Astrocyte (in vitro differentiated cells and primary cell): Measurements from ENCODE around the gene UTY. TPM values are rescaled to one million over a fixed set of nuclear protein-coding genes. Genes with fewer than 3 reads are reported as not detected.
A peak's percentile ranks its signal among the peaks of the same experiment; 100 is the strongest.

ENCODE experiments used
- DNase-seq: peaks from one replicate; pipeline ENCODE4 v3.0.0-alpha.2; 2010; ENCODE audit warnings: low read depth
- FAIRE-seq: peaks from 2 replicates; lab custom pipeline; 2011; peaks lifted over from hg19 to GRCh38; lab: Jason Lieb, UNC
- H2AFZ ChIP-seq: 2 replicates; pipeline ENCODE4 v1.6.0; 2012; ENCODE audit warnings: low read depth, low read length, inconsistent platforms
- H3K27ac ChIP-seq: 2 replicates; pipeline ENCODE4 v1.5.1; 2011; ENCODE audit warnings: low read depth, low read length, inconsistent platforms
- H3K27me3 ChIP-seq: 2 replicates; pipeline ENCODE4 v1.6.0; 2011; ENCODE audit warnings: low read length, inconsistent platforms; ENCODE audit not compliant: insufficient read depth
- H3K36me3 ChIP-seq: 2 replicates; pipeline ENCODE4 v1.5.1; 2011; ENCODE audit warnings: low read length, inconsistent platforms; ENCODE audit not compliant: insufficient read depth
- H3K4me1 ChIP-seq: 2 replicates; pipeline ENCODE4 v1.5.1; 2011; ENCODE audit warnings: low read length, inconsistent platforms; ENCODE audit not compliant: insufficient read depth
- H3K4me2 ChIP-seq: 2 replicates; pipeline ENCODE4 v1.6.0; 2012; ENCODE audit warnings: low read length, inconsistent platforms
- H3K4me3 ChIP-seq: 2 replicates; pipeline ENCODE4 v1.5.1; 2011; ENCODE audit warnings: low read depth, mild to moderate bottlenecking, low read length, inconsistent platforms; ENCODE audit not compliant: insufficient read depth
- H3K79me2 ChIP-seq: 2 replicates; pipeline ENCODE4 v1.6.0; 2012; ENCODE audit warnings: mild to moderate bottlenecking, low read length, inconsistent platforms; ENCODE audit not compliant: insufficient read depth
- H3K9ac ChIP-seq: 2 replicates; pipeline ENCODE4 v1.6.0; 2012; ENCODE audit warnings: mild to moderate bottlenecking, low read length, inconsistent platforms
- H3K9me3 ChIP-seq: 2 replicates; pipeline ENCODE4 v1.5.1; 2012; ENCODE audit warnings: low read depth, mild to moderate bottlenecking, low read length, inconsistent platforms; ENCODE audit not compliant: insufficient read depth
- H4K20me1 ChIP-seq: 2 replicates; pipeline ENCODE4 v1.6.0; 2012; ENCODE audit warnings: low read length, inconsistent platforms; ENCODE audit not compliant: insufficient read depth
- H3K27ac Mint-ChIP-seq: one replicate; pipeline ENCODE4 v1.8.0; 2021; ENCODE audit warnings: mild to moderate bottlenecking, mixed read lengths; ENCODE audit not compliant: unreplicated experiment
- H3K27me3 Mint-ChIP-seq: one replicate; pipeline ENCODE4 v1.8.0; 2021; ENCODE audit warnings: low read depth, mixed read lengths; ENCODE audit not compliant: unreplicated experiment
- H3K36me3 Mint-ChIP-seq: one replicate; pipeline ENCODE4 v1.8.0; 2021; ENCODE audit warnings: low read depth, mixed read lengths; ENCODE audit not compliant: unreplicated experiment
- H3K4me1 Mint-ChIP-seq: one replicate; pipeline ENCODE4 v1.8.0; 2021; ENCODE audit warnings: low read depth, mixed read lengths; ENCODE audit not compliant: unreplicated experiment
- H3K4me3 Mint-ChIP-seq: one replicate; pipeline ENCODE4 v1.8.0; 2021; ENCODE audit warnings: mild to moderate bottlenecking, moderate library complexity, mixed read lengths; ENCODE audit not compliant: unreplicated experiment
- H3K9me3 Mint-ChIP-seq: one replicate; pipeline ENCODE4 v1.8.0; 2021; ENCODE audit warnings: mild to moderate bottlenecking, mixed read lengths; ENCODE audit not compliant: unreplicated experiment
- EZH2 ChIP-seq: IDR thresholded peaks from 2 replicates; pipeline ENCODE4 v1.6.1; 2012; ENCODE audit warnings: mild to moderate bottlenecking, low read length, inconsistent platforms; ENCODE audit not compliant: insufficient read depth
- total RNA-seq: library from RNA; stranded (reverse); gene quantifications from 2 replicates; pipeline ENCODE4 v1.2.1, GENCODE V29; 2021
- TF ChIP-seq, protein P1 (sequence below): IDR thresholded peaks from 2 replicates; pipeline ENCODE4 v1.5.1; 2011; ENCODE audit warnings: low read depth, mild to moderate bottlenecking, inconsistent platforms, low read length, moderate library complexity; ENCODE audit not compliant: insufficient read depth

Gene UTY
- total RNA-seq, 1 donor from 2014 or later: 14.9 TPM

- DNase-seq (no peak), FAIRE-seq (no peak)
- Histone ChIP-seq H3K4me2 (no peak overlapping the region), H3K27me3 (no peaks in the 10 kb centered on the region), H3K36me3 (no peaks in the 10 kb centered on the region), H2AFZ (no peak overlapping the region), H3K9me3 (no peaks in the 10 kb centered on the region), H4K20me1 (peaks cover 21% of the 10 kb centered on the region), H3K4me3 (no peak overlapping the region), H3K79me2 (no peaks in the 10 kb centered on the region), H3K27ac (no peak overlapping the region), H3K9ac (no peak overlapping the region), H3K4me1 (no peaks in the 10 kb centered on the region)
- peaks cover 3% of the 10 kb centered on the region for H3K36me3 Mint-ChIP-seq
- H3K4me1 Mint-ChIP-seq: peaks cover 1% of the 10 kb centered on the region
- H3K4me3 Mint-ChIP-seq: no peak overlapping the region
- no peaks in the 10 kb centered on the region for H3K27me3 Mint-ChIP-seq
- TF ChIP-seq EZH2: no peak
- TF ChIP-seq, protein P1, sequence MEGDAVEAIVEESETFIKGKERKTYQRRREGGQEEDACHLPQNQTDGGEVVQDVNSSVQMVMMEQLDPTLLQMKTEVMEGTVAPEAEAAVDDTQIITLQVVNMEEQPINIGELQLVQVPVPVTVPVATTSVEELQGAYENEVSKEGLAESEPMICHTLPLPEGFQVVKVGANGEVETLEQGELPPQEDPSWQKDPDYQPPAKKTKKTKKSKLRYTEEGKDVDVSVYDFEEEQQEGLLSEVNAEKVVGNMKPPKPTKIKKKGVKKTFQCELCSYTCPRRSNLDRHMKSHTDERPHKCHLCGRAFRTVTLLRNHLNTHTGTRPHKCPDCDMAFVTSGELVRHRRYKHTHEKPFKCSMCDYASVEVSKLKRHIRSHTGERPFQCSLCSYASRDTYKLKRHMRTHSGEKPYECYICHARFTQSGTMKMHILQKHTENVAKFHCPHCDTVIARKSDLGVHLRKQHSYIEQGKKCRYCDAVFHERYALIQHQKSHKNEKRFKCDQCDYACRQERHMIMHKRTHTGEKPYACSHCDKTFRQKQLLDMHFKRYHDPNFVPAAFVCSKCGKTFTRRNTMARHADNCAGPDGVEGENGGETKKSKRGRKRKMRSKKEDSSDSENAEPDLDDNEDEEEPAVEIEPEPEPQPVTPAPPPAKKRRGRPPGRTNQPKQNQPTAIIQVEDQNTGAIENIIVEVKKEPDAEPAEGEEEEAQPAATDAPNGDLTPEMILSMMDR: no peak
- H3K27ac Mint-ChIP-seq: no peak overlapping the region
- H3K9me3 Mint-ChIP-seq: no peaks in the 10 kb centered on the region
Measured at GRCh38 chrY:13443146-13443545, 36.7 kb downstream of the UTY start.

DNA sequence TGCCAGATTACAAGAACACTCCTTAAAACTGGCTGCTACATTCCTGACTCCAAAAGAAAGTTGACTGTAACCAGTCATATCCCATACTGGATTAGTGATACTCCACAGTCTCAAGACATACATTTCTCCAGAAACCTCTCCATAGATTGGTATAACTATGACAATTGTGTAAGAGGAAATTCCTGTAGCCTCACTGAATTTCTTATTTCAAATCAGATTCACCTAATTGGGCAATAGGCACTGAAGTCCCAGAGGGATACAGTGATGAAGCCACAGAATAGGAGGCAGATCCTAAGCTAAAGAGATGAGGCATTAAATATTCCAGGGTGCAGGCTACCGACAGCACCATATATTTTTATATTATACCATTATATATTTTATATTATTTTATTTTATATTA, 39.0 kb downstream of the UTY start:
- H3K27me3 Mint-ChIP-seq: no peaks in the 10 kb centered on the region
- peaks cover 34% of the 10 kb centered on the region for H4K20me1 ChIP-seq
- no peaks in the 10 kb centered on the region for H3K9me3 Mint-ChIP-seq
- H3K9me3 ChIP-seq: no peaks in the 10 kb centered on the region
- no peak overlapping the region for H3K27ac ChIP-seq
- DNase-seq (no peak), FAIRE-seq (no peak)
- peaks cover 7% of the 10 kb centered on the region for H3K4me1 Mint-ChIP-seq
- H3K4me3 ChIP-seq: no peak overlapping the region
- no peak overlapping the region for H3K9ac ChIP-seq
- no peak overlapping the region for H3K27ac Mint-ChIP-seq
- H3K36me3 ChIP-seq: no peaks in the 10 kb centered on the region
- TF ChIP-seq, protein P1: no peak
- no peak for TF ChIP-seq EZH2
- no peaks in the 10 kb centered on the region for H3K27me3 ChIP-seq
- H3K4me2 ChIP-seq: no peak overlapping the region
- H2AFZ ChIP-seq: no peak overlapping the region
- no peak overlapping the region for H3K4me3 Mint-ChIP-seq
- peaks cover 3% of the 10 kb centered on the region for H3K36me3 Mint-ChIP-seq
- peaks cover 6% of the 10 kb centered on the region for H3K79me2 ChIP-seq
- H3K4me1 ChIP-seq: no peaks in the 10 kb centered on the region

GRCh38 chrY:13435968-13436937, 43.6 kb downstream of the UTY start:
- H3K9me3 Mint-ChIP-seq: peaks cover 2% of the 10 kb centered on the region
- Histone ChIP-seq H3K9ac (no peak overlapping the region), H3K27me3 (no peaks in the 10 kb centered on the region), H3K36me3 (no peaks in the 10 kb centered on the region), H3K4me1 (no peaks in the 10 kb centered on the region), H4K20me1 (peaks cover 41% of the 10 kb centered on the region), H2AFZ (no peak overlapping the region), H3K4me3 (no peak overlapping the region), H3K79me2 (peaks cover 39% of the 10 kb centered on the region), H3K4me2 (no peak overlapping the region), H3K27ac (no peak overlapping the region), H3K9me3 (no peaks in the 10 kb centered on the region)
- H3K27me3 Mint-ChIP-seq: no peaks in the 10 kb centered on the region
- TF ChIP-seq EZH2: no peak
- TF ChIP-seq, protein P1: peak; percentile 28
- FAIRE-seq (no peak), DNase-seq (no peak)
- peak overlapping the region; percentile 93 for H3K27ac Mint-ChIP-seq
- H3K4me1 Mint-ChIP-seq: peaks cover 20% of the 10 kb centered on the region
- no peak overlapping the region for H3K4me3 Mint-ChIP-seq
- H3K36me3 Mint-ChIP-seq: peaks cover 3% of the 10 kb centered on the region
